Activated CD8-positive, alpha-beta memory T cell treated with anti-CD3 and anti-CD28 coated beads for 36 hours (primary cell): ENCODE results near the gene RPL10A. TPM values are rescaled to one million over a fixed set of nuclear protein-coding genes. Genes with fewer than 3 reads are reported as not detected.
"Not testable (repeated sequence)": the region's sequence is repeated elsewhere in the genome, so short reads cannot be mapped to it uniquely, and the experiment has no call there.

ENCODE experiments used
- CTCF ChIA-PET: fragments of 350-600 bp; sonication (Branson Sonifier 250); formaldehyde crosslinking; loops from one replicate; lab custom pipeline; 2021; ENCODE audit warnings: antibody characterized with exemption; lab: Charles Lee
- POLR2A ChIA-PET: fragments of 350-600 bp; sonication (Branson Sonifier 250); formaldehyde crosslinking; loops from one replicate; lab custom pipeline; 2021; ENCODE audit warnings: antibody characterized with exemption; lab: Charles Lee
- total RNA-seq, 2 experiments: library from RNA; stranded (reverse); gene quantifications; one replicate each; pipeline ENCODE4 v1.2.3, GENCODE V29; 2021

The RPL10A gene
- total RNA-seq, 2 experiments from 2014 or later, result 1,836 to 1,849 TPM

GRCh38 chr6:35514587-35514986, 46.4 kb downstream of the RPL10A start:
- POLR2A ChIA-PET, result interaction anchor here (0.6 kb wide), 1 partner anchor 204 kb away, joined by 3 read pairs; no protein-coding TSS in a partner anchor

GRCh38 chr6:35515939-35516338, 47.7 kb downstream of the RPL10A start:
- CTCF ChIA-PET, result interaction anchor here (0.7 kb wide), 1 partner anchor 72 kb away, joined by 4 read pairs; no protein-coding TSS in a partner anchor

More at GRCh38 chr6:35514587-35514986, 46.4 kb downstream of the RPL10A start:
- CTCF ChIA-PET, result interaction anchor here (0.6 to 0.8 kb wide), 2 partner anchors 10 to 271 kb away, joined by 3 read pairs; no protein-coding TSS in a partner anchor

GRCh38 chr6:35516712-35517111, 48.5 kb downstream of the RPL10A start:
- CTCF ChIA-PET, result interaction anchor here (0.8 kb wide), 1 partner anchor 33 kb away, joined by 3 read pairs; no protein-coding TSS in a partner anchor
- POLR2A ChIA-PET, result no interaction called here

More at GRCh38 chr6:35515939-35516338, 47.7 kb downstream of the RPL10A start:
- POLR2A ChIA-PET, result not testable (repeated sequence)

- POLR2A ChIA-PET, CTCF ChIA-PET: not testable (repeated sequence)
These were observed 49.8 kb downstream of the RPL10A start for GRCh38 chr6:35517978-35518377.

GRCh38 chr6:35518566-35519312, 50.5 kb downstream of the RPL10A start:
- POLR2A ChIA-PET, result no interaction called here
- CTCF ChIA-PET, result no interaction called here

- POLR2A ChIA-PET, result no interaction called here
These were observed 51.3 kb downstream of the RPL10A start for GRCh38 chr6:35519313-35520015.

More at GRCh38 chr6:35519313-35520015, 51.3 kb downstream of the RPL10A start:
- CTCF ChIA-PET, result interaction anchor here (0.6 kb wide), 1 partner anchor 55 kb away, joined by 7 read pairs; no protein-coding TSS in a partner anchor

Other genes starting within 250 kb of the RPL10A start
- 10 to 100 TPM; 33.0 to 33.7 TPM for gene ZNF76, start 208.7 kb upstream of the RPL10A start, total RNA-seq
- 10 to 100 TPM; 67.9 to 70.8 TPM for gene DEF6, start 170.6 kb upstream of the RPL10A start, total RNA-seq
- 10 to 100 TPM; 15.5 to 17.8 TPM for gene PPARD, start 125.8 kb upstream of the RPL10A start, total RNA-seq
- gene FANCE, start 16.1 kb upstream of the RPL10A start, total RNA-seq, result 10 to 100 TPM; 22.2 to 23.1 TPM
- under 1 TPM; 0.70 to 0.71 TPM for gene TEAD3, start 28.7 kb downstream of the RPL10A start, total RNA-seq
- not detected for gene TULP1, start 44.5 kb downstream of the RPL10A start, total RNA-seq
- 10 to 100 TPM; 65.1 to 66.9 TPM for gene FKBP5, start 220.5 kb downstream of the RPL10A start, total RNA-seq